IMR-90 (cell line): ENCODE measurements around the gene C17orf50.

Experiments
- CEBPB ChIP-seq: IDR thresholded peaks from 2 replicates; pipeline ENCODE4 v1.6.1; 2012; ENCODE audit warnings: low read depth, low read length, improper control_type of control experiment
- ELK1 ChIP-seq: fragments of 150-350 bp; IDR thresholded peaks from 2 replicates; pipeline ENCODE4 v1.6.1; 2016; ENCODE audit warnings: low read depth, mild to moderate bottlenecking, low read length, moderate library complexity, borderline replicate concordance
- MXI1 ChIP-seq: IDR thresholded peaks from 2 replicates; pipeline ENCODE4 v1.6.1; 2012; ENCODE audit warnings: low read depth, mild to moderate bottlenecking, low read length, moderate library complexity, borderline replicate concordance
- NFE2L2 ChIP-seq: fragments of 150-350 bp; IDR thresholded peaks from 2 replicates; pipeline ENCODE4 v1.6.1; 2016; ENCODE audit warnings: low read depth, mild to moderate bottlenecking, low read length
- POLR2A ChIP-seq: IDR thresholded peaks from 2 replicates; pipeline ENCODE4 v1.6.1; 2012; ENCODE audit warnings: mild to moderate bottlenecking, low read depth, low read length
- RCOR1 ChIP-seq: IDR thresholded peaks from 2 replicates; pipeline ENCODE4 v1.6.1; 2012; ENCODE audit warnings: mild to moderate bottlenecking, low read length, improper control_type of control experiment; ENCODE audit not compliant: insufficient replicate concordance
- RFX5 ChIP-seq: IDR thresholded peaks from 2 replicates; pipeline ENCODE4 v1.8.0; 2012; ENCODE audit warnings: low read depth, mild to moderate bottlenecking, low read length, moderate library complexity
- TF ChIP-seq, protein P1 (sequence below): conservative IDR thresholded peaks from 2 replicates; pipeline ENCODE4 v1.5.1; 2012; ENCODE audit warnings: mild to moderate bottlenecking, low read depth, low read length, improper control_type of control experiment

GRCh38 chr17:35780950-35781349 is 20.3 kb downstream of the C17orf50 start:
- TF ChIP-seq ELK1 (no peak), RCOR1 (no peak), POLR2A (no peak), MXI1 (no peak), RFX5 (no peak), CEBPB (no peak), NFE2L2 (no peak)
- TF ChIP-seq, protein P1, sequence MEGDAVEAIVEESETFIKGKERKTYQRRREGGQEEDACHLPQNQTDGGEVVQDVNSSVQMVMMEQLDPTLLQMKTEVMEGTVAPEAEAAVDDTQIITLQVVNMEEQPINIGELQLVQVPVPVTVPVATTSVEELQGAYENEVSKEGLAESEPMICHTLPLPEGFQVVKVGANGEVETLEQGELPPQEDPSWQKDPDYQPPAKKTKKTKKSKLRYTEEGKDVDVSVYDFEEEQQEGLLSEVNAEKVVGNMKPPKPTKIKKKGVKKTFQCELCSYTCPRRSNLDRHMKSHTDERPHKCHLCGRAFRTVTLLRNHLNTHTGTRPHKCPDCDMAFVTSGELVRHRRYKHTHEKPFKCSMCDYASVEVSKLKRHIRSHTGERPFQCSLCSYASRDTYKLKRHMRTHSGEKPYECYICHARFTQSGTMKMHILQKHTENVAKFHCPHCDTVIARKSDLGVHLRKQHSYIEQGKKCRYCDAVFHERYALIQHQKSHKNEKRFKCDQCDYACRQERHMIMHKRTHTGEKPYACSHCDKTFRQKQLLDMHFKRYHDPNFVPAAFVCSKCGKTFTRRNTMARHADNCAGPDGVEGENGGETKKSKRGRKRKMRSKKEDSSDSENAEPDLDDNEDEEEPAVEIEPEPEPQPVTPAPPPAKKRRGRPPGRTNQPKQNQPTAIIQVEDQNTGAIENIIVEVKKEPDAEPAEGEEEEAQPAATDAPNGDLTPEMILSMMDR = no peak
